Liver (tissue), 9 donors: ENCODE measurements around the gene UNC13C. TPM values are rescaled to one million over a fixed set of nuclear protein-coding genes. Genes with fewer than 3 reads are reported as not detected.

ENCODE experiments used
- DNase-seq: peaks from one replicate; pipeline ENCODE4 v3.0.0-alpha.2; 2017; ENCODE audit warnings: low spot score
- H3K27ac ChIP-seq, 2 donors: one replicate each; pipeline ENCODE4 v1.7.0; 2013; ENCODE audit warnings: inconsistent platforms in 2 of 2, low read length in 2 of 2, control low read depth in 1 of 2, low read depth in 1 of 2, mild to moderate bottlenecking in 1 of 2
- H3K27me3 ChIP-seq, 4 donors: one replicate each; pipeline versions ENCODE4 v1.6.1 to v1.7.0; 2013; ENCODE audit warnings: low read length in 3 of 4, inconsistent platforms in 1 of 4, mild to moderate bottlenecking in 1 of 4, moderate library complexity in 1 of 4; ENCODE audit not compliant: control insufficient read depth in 4 of 4, insufficient read depth in 4 of 4
- H3K36me3 ChIP-seq, 4 donors: one replicate each; pipeline versions ENCODE4 v1.6.1 to v1.7.0; 2013; ENCODE audit warnings: low read length in 3 of 4, mild to moderate bottlenecking in 3 of 4, low read depth in 1 of 4, moderate library complexity in 1 of 4; ENCODE audit not compliant: control insufficient read depth in 4 of 4, insufficient read depth in 3 of 4
- H3K4me1 ChIP-seq, 4 donors: one replicate each; pipeline versions ENCODE4 v1.6.1 to v1.7.0; 2013; ENCODE audit warnings: low read length in 3 of 4, mild to moderate bottlenecking in 3 of 4, moderate library complexity in 1 of 4; ENCODE audit not compliant: control insufficient read depth in 4 of 4, insufficient read depth in 4 of 4
- H3K4me3 ChIP-seq, 3 donors: one replicate each; pipeline versions ENCODE4 v1.6.1 to v1.7.0; 2013; ENCODE audit warnings: low read length in 3 of 3, control low read depth in 1 of 3, low read depth in 1 of 3, mild to moderate bottlenecking in 1 of 3
- H3K9ac ChIP-seq, 2 donors: one replicate each; pipeline ENCODE4 v1.7.0; 2013; ENCODE audit warnings: low read length in 2 of 2, mild to moderate bottlenecking in 2 of 2, moderate library complexity in 2 of 2, control low read depth in 1 of 2, low read depth in 1 of 2
- H3K9me3 ChIP-seq, 4 donors: one replicate each; pipeline versions ENCODE4 v1.6.1 to v1.7.0; 2013; ENCODE audit warnings: low read length in 3 of 4; ENCODE audit not compliant: control insufficient read depth in 4 of 4
- EGR1 ChIP-seq, 2 donors: IDR thresholded peaks; 2 replicates each; pipeline ENCODE4 v1.6.1; 2016 to 2018; ENCODE audit warnings: antibody characterized with exemption in 2 of 2, low read depth in 2 of 2
- FOXA1 ChIP-seq: IDR thresholded peaks from 2 replicates; pipeline ENCODE4 v1.6.1; 2016; ENCODE audit warnings: antibody characterized with exemption
- FOXA2 ChIP-seq: IDR thresholded peaks from 2 replicates; pipeline ENCODE4 v1.6.1; 2016; ENCODE audit warnings: antibody characterized with exemption
- GABPA ChIP-seq, 2 donors: IDR thresholded peaks in 1 of 2; conservative IDR thresholded peaks in 1 of 2; 2 replicates each; pipeline ENCODE4 v1.6.1; 2016; ENCODE audit warnings: antibody characterized with exemption in 2 of 2, mild to moderate bottlenecking in 1 of 2, moderate library complexity in 1 of 2
- HNF4A ChIP-seq, 2 donors: conservative IDR thresholded peaks; 2 replicates each; pipeline ENCODE4 v1.6.1; 2016; ENCODE audit warnings: antibody characterized with exemption in 2 of 2, mild to moderate bottlenecking in 2 of 2
- HNF4G ChIP-seq: IDR thresholded peaks from 2 replicates; pipeline ENCODE4 v1.6.1; 2016; ENCODE audit warnings: antibody characterized with exemption
- JUND ChIP-seq, 2 donors: IDR thresholded peaks; 2 replicates each; pipeline ENCODE4 v1.6.1; 2016; ENCODE audit warnings: antibody characterized with exemption in 2 of 2
- NR2F2 ChIP-seq: IDR thresholded peaks from 2 replicates; pipeline ENCODE4 v1.6.1; 2016; ENCODE audit warnings: antibody characterized with exemption
- RXRA ChIP-seq, 2 donors: IDR thresholded peaks; 2 replicates each; pipeline ENCODE4 v1.6.1; 2017 to 2018; ENCODE audit warnings: antibody characterized with exemption in 2 of 2, mild to moderate bottlenecking in 1 of 2
- SP1 ChIP-seq: IDR thresholded peaks from 2 replicates; pipeline ENCODE4 v1.6.1; 2018; ENCODE audit warnings: antibody characterized with exemption, mild to moderate bottlenecking
- TAF1 ChIP-seq: conservative IDR thresholded peaks from 2 replicates; pipeline ENCODE4 v1.6.1; 2016; ENCODE audit warnings: antibody characterized with exemption, mild to moderate bottlenecking
- YY1 ChIP-seq: IDR thresholded peaks from 2 replicates; pipeline ENCODE4 v1.6.1; 2016; ENCODE audit warnings: antibody characterized with exemption, mild to moderate bottlenecking
- WGBS: extraction: QIAGEN DNeasy Blood & Tissue Kit; methylation state at CpG from one replicate; pipeline ENCODE4 v1.1.7; 2013; 5-methylcytosine and 5-hydroxymethylcytosine counted together
- polyA plus RNA-seq, 2 donors: library from polyadenylated mRNA; stranded (reverse) in 1 of 2; unstranded in 1 of 2; fragments of 200-250 nt in 1 of 2; fragments of >200 nt in 1 of 2; fragmentation: Nextera tagmentation in 1 of 2; extraction: Ambion mirVana in 1 of 2; gene quantifications; one replicate each; pipeline versions ENCODE4 v1.2.1 to v1.2.3, GENCODE V29; 2013 to 2015
- total RNA-seq, 2 donors: library from RNA; depleted of rRNA; stranded (reverse); fragments of >200 nt; gene quantifications; one replicate each; pipeline ENCODE4 v1.2.3, GENCODE V29; 2014
- TF ChIP-seq, protein P1 (sequence below): IDR thresholded peaks from 2 replicates; pipeline ENCODE4 v1.6.1; 2016; ENCODE audit warnings: antibody characterized with exemption
- TF ChIP-seq, protein P2 (sequence below): fragments of 150-350 bp; IDR thresholded peaks from 2 replicates; pipeline ENCODE4 v1.5.1; 2017; ENCODE audit warnings: improper control_type of control experiment, low read depth, low read length; ENCODE audit not compliant: missing input control
- TF ChIP-seq, protein P3 (sequence below): IDR thresholded peaks from 2 replicates; pipeline ENCODE4 v1.6.1; 2016; ENCODE audit warnings: antibody characterized with exemption, mild to moderate bottlenecking
- TF ChIP-seq, protein P4 (sequence below): IDR thresholded peaks from 2 replicates; pipeline ENCODE4 v1.6.1; 2016; ENCODE audit warnings: antibody characterized with exemption
- TF ChIP-seq, protein P5 (sequence below): IDR thresholded peaks from 2 replicates; pipeline ENCODE4 v1.6.1; 2016; ENCODE audit warnings: antibody characterized with exemption
- donor health status: healthy.
- donor health status: healthy.
- donor health status: healthy.
- donor health status: healthy.
- donor health status: healthy.

Gene UNC13C
- total and polyA plus RNA-seq, 4 donors: 0.19 TPM; not detected in 3

DNA sequence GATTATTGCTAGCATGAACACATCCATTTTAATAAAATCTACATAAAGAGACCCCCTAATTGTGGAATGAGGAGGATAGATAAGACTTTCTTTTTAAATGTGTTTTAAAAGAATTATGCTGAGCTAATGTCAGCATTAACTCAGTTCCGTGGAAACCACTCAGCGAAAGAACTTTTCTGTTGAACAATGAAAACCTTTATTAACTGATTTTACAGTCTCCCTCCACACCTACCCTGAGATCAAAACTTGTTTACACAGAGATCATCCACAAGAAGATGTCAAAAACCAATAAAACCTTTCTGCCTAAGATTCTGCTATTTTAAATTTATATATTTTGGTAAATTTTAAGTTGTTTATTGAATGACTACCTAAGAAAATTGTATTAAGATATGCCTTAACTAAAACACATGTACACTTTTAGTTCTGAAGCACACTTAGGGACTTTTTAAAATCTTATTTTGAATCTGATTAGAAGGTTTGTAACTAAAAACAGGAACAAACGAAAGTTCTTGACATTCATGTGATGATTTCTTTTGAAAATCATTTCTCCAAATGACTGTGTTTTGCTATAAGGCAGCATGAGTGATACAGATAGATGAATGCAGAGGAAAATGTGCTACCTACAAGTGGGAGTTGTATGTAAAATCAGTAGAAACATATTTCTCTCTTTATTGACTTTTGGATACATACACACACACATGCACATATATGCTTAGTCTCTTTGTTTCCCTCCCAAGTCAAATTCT lies 369.0 kb downstream of the UNC13C start:
- WGBS: 42% methylated on average over 3 of the region's 3 CpGs

More for the DNA sequence above, 369.0 kb downstream of the UNC13C start:
- Histone ChIP-seq H3K4me1 (no peaks in the 10 kb centered on the region), H3K9ac (no peak overlapping the region), H3K27ac (no peak overlapping the region), H3K4me3 (no peak overlapping the region), H3K27me3 (no peaks in the 10 kb centered on the region), H3K9me3 (no peaks in the 10 kb centered on the region), H3K36me3 (no peaks in the 10 kb centered on the region)
- TF ChIP-seq FOXA2 (no peak), FOXA1 (no peak), YY1 (no peak), HNF4G (no peak), SP1 (no peak), GABPA (IDR thresholded peaks at IDR 0.05 in 1 of 2, conservative IDR thresholded peaks at IDR 0.05 in 1 of 2) (no peak), TAF1 (no peak), NR2F2 (no peak), RXRA (IDR thresholded peaks at IDR 0.05) (no peak), EGR1 (IDR thresholded peaks at IDR 0.05; ENCODE audit: low read depth in 2 of 2) (no peak), HNF4A (conservative IDR thresholded peaks at IDR 0.05) (no peak), JUND (IDR thresholded peaks at IDR 0.05) (no peak)
- TF ChIP-seq, protein P1, sequence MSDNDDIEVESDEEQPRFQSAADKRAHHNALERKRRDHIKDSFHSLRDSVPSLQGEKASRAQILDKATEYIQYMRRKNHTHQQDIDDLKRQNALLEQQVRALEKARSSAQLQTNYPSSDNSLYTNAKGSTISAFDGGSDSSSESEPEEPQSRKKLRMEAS: no peak
- TF ChIP-seq, protein P2, sequence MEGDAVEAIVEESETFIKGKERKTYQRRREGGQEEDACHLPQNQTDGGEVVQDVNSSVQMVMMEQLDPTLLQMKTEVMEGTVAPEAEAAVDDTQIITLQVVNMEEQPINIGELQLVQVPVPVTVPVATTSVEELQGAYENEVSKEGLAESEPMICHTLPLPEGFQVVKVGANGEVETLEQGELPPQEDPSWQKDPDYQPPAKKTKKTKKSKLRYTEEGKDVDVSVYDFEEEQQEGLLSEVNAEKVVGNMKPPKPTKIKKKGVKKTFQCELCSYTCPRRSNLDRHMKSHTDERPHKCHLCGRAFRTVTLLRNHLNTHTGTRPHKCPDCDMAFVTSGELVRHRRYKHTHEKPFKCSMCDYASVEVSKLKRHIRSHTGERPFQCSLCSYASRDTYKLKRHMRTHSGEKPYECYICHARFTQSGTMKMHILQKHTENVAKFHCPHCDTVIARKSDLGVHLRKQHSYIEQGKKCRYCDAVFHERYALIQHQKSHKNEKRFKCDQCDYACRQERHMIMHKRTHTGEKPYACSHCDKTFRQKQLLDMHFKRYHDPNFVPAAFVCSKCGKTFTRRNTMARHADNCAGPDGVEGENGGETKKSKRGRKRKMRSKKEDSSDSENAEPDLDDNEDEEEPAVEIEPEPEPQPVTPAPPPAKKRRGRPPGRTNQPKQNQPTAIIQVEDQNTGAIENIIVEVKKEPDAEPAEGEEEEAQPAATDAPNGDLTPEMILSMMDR: no peak
- TF ChIP-seq, protein P3, sequence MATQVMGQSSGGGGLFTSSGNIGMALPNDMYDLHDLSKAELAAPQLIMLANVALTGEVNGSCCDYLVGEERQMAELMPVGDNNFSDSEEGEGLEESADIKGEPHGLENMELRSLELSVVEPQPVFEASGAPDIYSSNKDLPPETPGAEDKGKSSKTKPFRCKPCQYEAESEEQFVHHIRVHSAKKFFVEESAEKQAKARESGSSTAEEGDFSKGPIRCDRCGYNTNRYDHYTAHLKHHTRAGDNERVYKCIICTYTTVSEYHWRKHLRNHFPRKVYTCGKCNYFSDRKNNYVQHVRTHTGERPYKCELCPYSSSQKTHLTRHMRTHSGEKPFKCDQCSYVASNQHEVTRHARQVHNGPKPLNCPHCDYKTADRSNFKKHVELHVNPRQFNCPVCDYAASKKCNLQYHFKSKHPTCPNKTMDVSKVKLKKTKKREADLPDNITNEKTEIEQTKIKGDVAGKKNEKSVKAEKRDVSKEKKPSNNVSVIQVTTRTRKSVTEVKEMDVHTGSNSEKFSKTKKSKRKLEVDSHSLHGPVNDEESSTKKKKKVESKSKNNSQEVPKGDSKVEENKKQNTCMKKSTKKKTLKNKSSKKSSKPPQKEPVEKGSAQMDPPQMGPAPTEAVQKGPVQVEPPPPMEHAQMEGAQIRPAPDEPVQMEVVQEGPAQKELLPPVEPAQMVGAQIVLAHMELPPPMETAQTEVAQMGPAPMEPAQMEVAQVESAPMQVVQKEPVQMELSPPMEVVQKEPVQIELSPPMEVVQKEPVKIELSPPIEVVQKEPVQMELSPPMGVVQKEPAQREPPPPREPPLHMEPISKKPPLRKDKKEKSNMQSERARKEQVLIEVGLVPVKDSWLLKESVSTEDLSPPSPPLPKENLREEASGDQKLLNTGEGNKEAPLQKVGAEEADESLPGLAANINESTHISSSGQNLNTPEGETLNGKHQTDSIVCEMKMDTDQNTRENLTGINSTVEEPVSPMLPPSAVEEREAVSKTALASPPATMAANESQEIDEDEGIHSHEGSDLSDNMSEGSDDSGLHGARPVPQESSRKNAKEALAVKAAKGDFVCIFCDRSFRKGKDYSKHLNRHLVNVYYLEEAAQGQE: no peak
- TF ChIP-seq, protein P4, sequence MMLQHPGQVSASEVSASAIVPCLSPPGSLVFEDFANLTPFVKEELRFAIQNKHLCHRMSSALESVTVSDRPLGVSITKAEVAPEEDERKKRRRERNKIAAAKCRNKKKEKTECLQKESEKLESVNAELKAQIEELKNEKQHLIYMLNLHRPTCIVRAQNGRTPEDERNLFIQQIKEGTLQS: no peak
- TF ChIP-seq, protein P5, sequence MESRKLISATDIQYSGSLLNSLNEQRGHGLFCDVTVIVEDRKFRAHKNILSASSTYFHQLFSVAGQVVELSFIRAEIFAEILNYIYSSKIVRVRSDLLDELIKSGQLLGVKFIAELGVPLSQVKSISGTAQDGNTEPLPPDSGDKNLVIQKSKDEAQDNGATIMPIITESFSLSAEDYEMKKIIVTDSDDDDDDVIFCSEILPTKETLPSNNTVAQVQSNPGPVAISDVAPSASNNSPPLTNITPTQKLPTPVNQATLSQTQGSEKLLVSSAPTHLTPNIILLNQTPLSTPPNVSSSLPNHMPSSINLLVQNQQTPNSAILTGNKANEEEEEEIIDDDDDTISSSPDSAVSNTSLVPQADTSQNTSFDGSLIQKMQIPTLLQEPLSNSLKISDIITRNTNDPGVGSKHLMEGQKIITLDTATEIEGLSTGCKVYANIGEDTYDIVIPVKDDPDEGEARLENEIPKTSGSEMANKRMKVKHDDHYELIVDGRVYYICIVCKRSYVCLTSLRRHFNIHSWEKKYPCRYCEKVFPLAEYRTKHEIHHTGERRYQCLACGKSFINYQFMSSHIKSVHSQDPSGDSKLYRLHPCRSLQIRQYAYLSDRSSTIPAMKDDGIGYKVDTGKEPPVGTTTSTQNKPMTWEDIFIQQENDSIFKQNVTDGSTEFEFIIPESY: no peak
- no peak for DNase-seq
